BJ (cell line): ENCODE measurements around the gene MIPOL1. TPM values are rescaled to one million over a fixed set of nuclear protein-coding genes. Genes with fewer than 3 reads are reported as not detected.

Experiments
- CTCF ChIA-PET: fragments of 350-600 bp; formaldehyde crosslinking; extraction: SDS; loops from one replicate; lab custom pipeline; 2021; ENCODE audit warnings: antibody characterized with exemption, inconsistent platforms; lab: Yijun Ruan, JAX
- POLR2A ChIA-PET: fragments of 300-600 bp; sonication (Branson Sonifier 250); formaldehyde crosslinking; extraction: SDS; loops from one replicate; lab custom pipeline; 2021; ENCODE audit warnings: antibody characterized with exemption; lab: Charles Lee
- DNase-seq: peaks from one replicate; pipeline ENCODE4 v3.0.0-alpha.2; 2011; ENCODE audit warnings: low read depth
- H3K27me3 ChIP-seq: 2 replicates; pipeline ENCODE4 v1.6.0; 2011; ENCODE audit warnings: low read length; ENCODE audit not compliant: control insufficient read depth, insufficient read depth
- H3K36me3 ChIP-seq: 2 replicates; pipeline ENCODE4 v1.5.1; 2011; ENCODE audit warnings: low read length; ENCODE audit not compliant: control insufficient read depth, insufficient read depth
- H3K4me3 ChIP-seq: 2 replicates; pipeline ENCODE4 v1.5.1; 2011; ENCODE audit warnings: low read depth, mild to moderate bottlenecking, control low read depth, low read length
- polyA minus RNA-seq: library from RNA; depleted of rRNA, polyadenylated mRNA; stranded (reverse); fragments of >200 nt; gene quantifications from 2 replicates; pipeline ENCODE4 v1.2.3, GENCODE V29; 2011; rRNA and poly(A)+ RNA removed
- polyA plus RNA-seq: library from polyadenylated mRNA; depleted of rRNA; stranded (reverse); fragments of >200 nt; gene quantifications from 2 replicates; pipeline ENCODE4 v1.2.3, GENCODE V29; 2011; rRNA removed
- TF ChIP-seq, protein P1 (sequence below): IDR thresholded peaks from 2 replicates; pipeline ENCODE4 v1.5.1; 2011; ENCODE audit warnings: low read depth, mild to moderate bottlenecking, control low read depth, inconsistent platforms, low read length, moderate library complexity; ENCODE audit not compliant: insufficient read depth

Gene MIPOL1, protein sequence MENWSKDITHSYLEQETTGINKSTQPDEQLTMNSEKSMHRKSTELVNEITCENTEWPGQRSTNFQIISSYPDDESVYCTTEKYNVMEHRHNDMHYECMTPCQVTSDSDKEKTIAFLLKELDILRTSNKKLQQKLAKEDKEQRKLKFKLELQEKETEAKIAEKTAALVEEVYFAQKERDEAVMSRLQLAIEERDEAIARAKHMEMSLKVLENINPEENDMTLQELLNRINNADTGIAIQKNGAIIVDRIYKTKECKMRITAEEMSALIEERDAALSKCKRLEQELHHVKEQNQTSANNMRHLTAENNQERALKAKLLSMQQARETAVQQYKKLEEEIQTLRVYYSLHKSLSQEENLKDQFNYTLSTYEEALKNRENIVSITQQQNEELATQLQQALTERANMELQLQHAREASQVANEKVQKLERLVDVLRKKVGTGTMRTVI
- 1.1 and 2.8 TPM in 2 replicates for polyA plus RNA-seq
- polyA minus RNA-seq, result 2.6 and 4.6 TPM in 2 replicates

DNA sequence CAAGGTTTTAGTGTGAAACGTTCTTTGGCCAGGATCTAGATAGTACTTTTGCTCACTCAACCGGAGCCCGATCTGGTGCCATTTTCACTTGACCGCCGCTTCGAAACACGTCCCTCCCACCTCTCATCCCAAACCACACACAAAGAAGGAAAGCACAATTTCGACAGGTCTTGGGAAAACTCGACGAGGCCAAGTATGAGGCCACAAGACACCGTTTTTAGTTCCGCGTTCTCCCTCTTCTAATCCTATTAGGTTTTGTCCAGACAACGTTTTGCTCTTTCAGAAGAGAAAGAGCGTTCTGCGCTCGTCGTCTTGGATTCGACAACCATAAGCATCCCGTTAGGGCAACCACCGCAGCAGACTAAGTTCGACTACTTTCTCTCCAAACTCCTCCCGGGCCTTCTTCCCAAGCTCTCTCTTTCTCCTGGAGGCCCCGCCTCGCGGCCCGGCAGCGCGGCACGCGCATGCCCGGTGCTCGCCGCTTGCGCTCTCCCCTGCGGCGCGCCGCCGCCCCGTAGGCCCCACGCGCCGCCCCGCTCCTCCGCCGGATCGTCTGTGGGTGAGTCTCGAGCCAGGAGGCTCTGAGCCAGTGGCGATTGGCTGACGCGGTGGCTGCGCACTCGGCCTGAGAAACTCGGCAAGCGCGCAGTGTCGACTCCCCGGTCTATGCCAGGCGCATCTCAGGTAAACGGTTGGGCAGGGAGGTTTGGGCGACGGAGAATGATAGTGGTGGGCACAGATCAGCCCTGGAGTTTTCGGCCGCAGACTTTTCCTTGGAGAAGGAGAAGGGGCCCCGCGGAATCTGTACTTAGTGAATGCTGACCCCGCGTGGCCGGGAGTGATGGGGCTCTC, at the start of gene MIPOL1:
TSS of gene MIPOL1 (plus strand) at position 517 of the 852 bp plus-strand sequence. CDS start 49,952 bp downstream, outside the sequence.
- POLR2A ChIA-PET, result no interaction called here
- TF ChIP-seq, protein P1, sequence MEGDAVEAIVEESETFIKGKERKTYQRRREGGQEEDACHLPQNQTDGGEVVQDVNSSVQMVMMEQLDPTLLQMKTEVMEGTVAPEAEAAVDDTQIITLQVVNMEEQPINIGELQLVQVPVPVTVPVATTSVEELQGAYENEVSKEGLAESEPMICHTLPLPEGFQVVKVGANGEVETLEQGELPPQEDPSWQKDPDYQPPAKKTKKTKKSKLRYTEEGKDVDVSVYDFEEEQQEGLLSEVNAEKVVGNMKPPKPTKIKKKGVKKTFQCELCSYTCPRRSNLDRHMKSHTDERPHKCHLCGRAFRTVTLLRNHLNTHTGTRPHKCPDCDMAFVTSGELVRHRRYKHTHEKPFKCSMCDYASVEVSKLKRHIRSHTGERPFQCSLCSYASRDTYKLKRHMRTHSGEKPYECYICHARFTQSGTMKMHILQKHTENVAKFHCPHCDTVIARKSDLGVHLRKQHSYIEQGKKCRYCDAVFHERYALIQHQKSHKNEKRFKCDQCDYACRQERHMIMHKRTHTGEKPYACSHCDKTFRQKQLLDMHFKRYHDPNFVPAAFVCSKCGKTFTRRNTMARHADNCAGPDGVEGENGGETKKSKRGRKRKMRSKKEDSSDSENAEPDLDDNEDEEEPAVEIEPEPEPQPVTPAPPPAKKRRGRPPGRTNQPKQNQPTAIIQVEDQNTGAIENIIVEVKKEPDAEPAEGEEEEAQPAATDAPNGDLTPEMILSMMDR, result peak; percentile 65
- DNase-seq, result peak; percentile 60
- peak within 1 kb of the TSS; percentile 55 for H3K4me3 ChIP-seq
- CTCF ChIA-PET, result interaction anchor here (0.5 to 1.1 kb wide), 7 partner anchors 10 to 332 kb away, joined by 3 to 4 read pairs (median 3); no protein-coding TSS in a partner anchor
- H3K36me3 ChIP-seq, result no peaks in the 10 kb centered on the region
- H3K27me3 ChIP-seq, result no peaks in the 10 kb centered on the region

DNA sequence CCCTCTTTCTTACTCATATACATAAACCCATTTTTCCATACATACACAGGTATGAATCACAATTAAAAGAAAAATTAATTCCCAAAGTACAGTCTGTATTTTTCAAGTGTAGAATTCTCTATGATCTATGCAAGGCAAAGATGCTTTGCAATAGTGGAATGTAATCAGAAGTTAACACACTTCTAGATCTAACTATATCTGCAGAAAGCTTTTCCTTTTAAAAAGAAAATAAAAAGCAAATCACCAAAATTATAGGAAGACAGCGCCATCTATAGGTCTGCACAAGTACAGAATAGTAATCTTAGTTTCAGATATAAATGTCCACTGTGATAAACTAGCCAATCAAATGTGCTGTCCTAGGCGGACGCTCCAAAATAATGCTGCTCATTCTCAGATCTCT, 47.3 kb upstream of the MIPOL1 start:
- Histone ChIP-seq H3K27me3 (0 out of 2 replicates have a peak, but pooled peaks cover 1% of the 10 kb centered on the region), H3K36me3 (no peaks in the 10 kb centered on the region), H3K4me3 (no peak overlapping the region)
- no peak for DNase-seq
- ChIA-PET POLR2A (interaction anchor here (1.2 kb wide), 1 partner anchor 500 kb away, joined by 3 read pairs; no protein-coding TSS in a partner anchor), CTCF (interaction anchor here (0.6 to 5.4 kb wide), 29 partner anchors 8 to 616 kb away, joined by 3 to 55 read pairs (median 5); partner anchors contain the start of gene PAX9)
- TF ChIP-seq, protein P1, result peak; percentile 63

DNA sequence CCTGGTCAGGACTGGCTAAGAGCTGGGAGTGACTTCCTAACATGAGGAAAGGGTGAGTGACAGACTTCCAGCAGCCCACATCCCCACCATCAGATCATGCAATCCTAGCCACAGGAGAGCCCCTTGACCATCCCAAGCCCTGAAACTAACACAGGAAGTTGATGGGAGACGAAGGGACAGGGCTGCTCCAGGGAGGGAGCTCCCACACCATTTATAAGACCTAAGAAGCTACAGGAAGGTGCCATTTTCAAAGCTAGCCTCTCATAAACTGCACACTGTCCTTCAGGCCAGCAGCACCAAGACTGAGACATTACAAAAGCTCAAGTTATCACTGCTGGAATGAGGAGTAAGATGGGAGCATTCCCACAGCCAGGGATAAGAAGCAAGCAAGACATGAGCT, 44.7 kb upstream of the MIPOL1 start:
- DNase-seq, result no peak
- CTCF ChIA-PET, result interaction anchor here (0.6 to 5.4 kb wide), 4 partner anchors 210 to 1058 kb away, joined by 3 to 55 read pairs (median 4); no protein-coding TSS in a partner anchor
- H3K36me3 ChIP-seq, result no peaks in the 10 kb centered on the region
- TF ChIP-seq, protein P1, result no peak
- no peak overlapping the region for H3K4me3 ChIP-seq
- 0 out of 2 replicates have a peak, but pooled peaks cover 1% of the 10 kb centered on the region for H3K27me3 ChIP-seq
- POLR2A ChIA-PET, result no interaction called here

DNA sequence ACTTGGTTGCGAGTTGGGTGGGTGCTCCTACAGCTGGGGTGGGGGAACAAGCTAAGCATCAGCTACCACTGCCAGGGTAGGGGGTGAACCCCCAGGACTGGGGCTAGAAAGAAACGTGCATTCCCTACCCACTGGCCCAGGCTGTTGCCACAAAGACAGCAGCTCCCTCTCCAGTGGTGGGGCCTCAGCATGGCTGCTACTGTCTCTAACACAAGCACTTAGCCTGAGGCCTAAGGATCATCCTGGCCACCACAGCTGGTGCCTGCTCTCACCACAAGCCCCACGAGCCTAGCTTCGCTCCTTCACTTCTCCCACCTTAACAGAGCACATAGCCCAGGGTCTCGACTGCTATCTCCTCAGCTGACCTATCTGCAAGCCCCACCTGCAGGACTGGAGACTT, 44.3 kb upstream of the MIPOL1 start:
- Histone ChIP-seq H3K4me3 (no peak overlapping the region), H3K27me3 (peaks cover 1% of the 10 kb centered on the region; the same call in 1 of the 2 replicates), H3K36me3 (no peaks in the 10 kb centered on the region)
- DNase-seq, result no peak
- POLR2A ChIA-PET, result no interaction called here
- TF ChIP-seq, protein P1, result no peak
- CTCF ChIA-PET, result interaction anchor here (0.6 to 5.4 kb wide), 3 partner anchors 211 to 599 kb away, joined by 3 to 55 read pairs (median 4); no protein-coding TSS in a partner anchor
